ENCODE data around the gene P2RX4.
"Not testable (repeated sequence)": the region's sequence is repeated elsewhere in the genome, so short reads cannot be mapped to it uniquely, and the experiment has no call there.

The P2RX4 gene

GRCh38 chr12:121209624-121210572 is at the start of gene P2RX4:
P2RX4 (plus strand) TSS chr12:121210129; CDS start chr12:121210165, 36 bp downstream.
- FAIRE-seq (no peak), DNase-seq (ENCODE audit: low spot score) (peak; percentile 54)

GRCh38 chr12:121162384-121162783 is 47.5 kb upstream of the P2RX4 start:
- DNase-seq (ENCODE audit: low spot score) (no peak), FAIRE-seq (no peak)

- FAIRE-seq = no peak
- DNase-seq (ENCODE audit: low spot score) = no peak
Measured at GRCh38 chr12:121162985-121163384, 46.9 kb upstream of the P2RX4 start.

- not testable (repeated sequence) for FAIRE-seq; DNase-seq (ENCODE audit: low spot score)
Measured at GRCh38 chr12:121164839-121165238, 45.1 kb upstream of the P2RX4 start.

GRCh38 chr12:121165316-121165715 is 44.6 kb upstream of the P2RX4 start:
- FAIRE-seq (no peak), DNase-seq (ENCODE audit: low spot score) (no peak)

GRCh38 chr12:121166356-121166755 is 43.6 kb upstream of the P2RX4 start:
- no peak for FAIRE-seq
- no peak for DNase-seq (ENCODE audit: low spot score)

GRCh38 chr12:121167232-121167820 is 42.6 kb upstream of the P2RX4 start:
- FAIRE-seq = no peak
- no peak for DNase-seq (ENCODE audit: low spot score)

GRCh38 chr12:121167951-121168350 is 42.0 kb upstream of the P2RX4 start:
- FAIRE-seq = no peak
- DNase-seq (ENCODE audit: low spot score) = no peak

- FAIRE-seq (no peak), DNase-seq (ENCODE audit: low spot score) (no peak)
Measured at GRCh38 chr12:121170151-121170550, 39.8 kb upstream of the P2RX4 start.

GRCh38 chr12:121170611-121171260 is 39.2 kb upstream of the P2RX4 start:
- DNase-seq (ENCODE audit: low spot score) (peak; percentile 23), FAIRE-seq (no peak)

- DNase-seq (ENCODE audit: low spot score) (no peak), FAIRE-seq (no peak)
Measured at GRCh38 chr12:121172145-121172544, 37.8 kb upstream of the P2RX4 start.

- DNase-seq (ENCODE audit: low spot score) (no peak), FAIRE-seq (no peak)
Measured at GRCh38 chr12:121175383-121176119, 34.4 kb upstream of the P2RX4 start.

GRCh38 chr12:121176826-121177529 is 33.0 kb upstream of the P2RX4 start:
- FAIRE-seq (no peak), DNase-seq (ENCODE audit: low spot score) (no peak)

- no peak for FAIRE-seq
- no peak for DNase-seq (ENCODE audit: low spot score)
Measured at GRCh38 chr12:121181181-121181580, 28.7 kb upstream of the P2RX4 start.

GRCh38 chr12:121182222-121182893 is 27.6 kb upstream of the P2RX4 start:
- no peak for FAIRE-seq
- DNase-seq (ENCODE audit: low spot score) = no peak

GRCh38 chr12:121184425-121184824 is 25.5 kb upstream of the P2RX4 start:
- FAIRE-seq = no peak
- no peak for DNase-seq (ENCODE audit: low spot score)

- FAIRE-seq (no peak), DNase-seq (ENCODE audit: low spot score) (no peak)
Measured at GRCh38 chr12:121184984-121185889, 24.7 kb upstream of the P2RX4 start.

- FAIRE-seq (no peak), DNase-seq (ENCODE audit: low spot score) (no peak)
Measured at GRCh38 chr12:121186826-121187225, 23.1 kb upstream of the P2RX4 start.

- no peak for FAIRE-seq
Measured at GRCh38 chr12:121187501-121187900, 22.4 kb upstream of the P2RX4 start.

More at GRCh38 chr12:121187501-121187900, 22.4 kb upstream of the P2RX4 start:
- no peak for DNase-seq (ENCODE audit: low spot score)

Measured in RCC 7860 (cell line).